AG04449 (cell line): ENCODE results near the gene UBASH3B.

Source experiments
- CTCF ChIA-PET: fragments of 350-600 bp; formaldehyde crosslinking; extraction: SDS; loops from one replicate; lab custom pipeline; 2021; ENCODE audit warnings: antibody characterized with exemption; lab: Yijun Ruan, JAX
- POLR2A ChIA-PET: fragments of 400-600, 350-600 bp; formaldehyde crosslinking; extraction: SDS; loops from one replicate; lab custom pipeline; 2020; ENCODE audit warnings: antibody characterized with exemption, inconsistent platforms; lab: Yijun Ruan, JAX
- DNase-seq: peaks from one replicate; pipeline ENCODE4 v3.0.0-alpha.2; 2010; ENCODE audit warnings: low read depth, low spot score
- H3K4me3 ChIP-seq: 2 replicates; pipeline ENCODE4 v1.5.1; 2011; ENCODE audit warnings: low read depth, mild to moderate bottlenecking, control low read depth, low read length
- CTCF ChIP-seq: IDR thresholded peaks from one replicate; pipeline ENCODE4 v1.5.1; 2011; ENCODE audit warnings: mild to moderate bottlenecking, moderate library complexity, low read length, control low read depth, inconsistent platforms; ENCODE audit not compliant: insufficient read depth; ENCODE audit errors: missing control alignments

Gene UBASH3B

GRCh38 chr11:122848186-122848585 is 192.7 kb downstream of the UBASH3B start:
- DNase-seq, result no peak
- CTCF ChIA-PET, result interaction anchor here (1.2 to 3.6 kb wide), 5 partner anchors 8 to 221 kb away, joined by 3 to 17 read pairs (median 4); no protein-coding TSS in a partner anchor
- no peak for TF ChIP-seq CTCF
- H3K4me3 ChIP-seq, result no peak overlapping the region
- POLR2A ChIA-PET, result no interaction called here

- DNase-seq, result no peak
- no peak overlapping the region for H3K4me3 ChIP-seq
- POLR2A ChIA-PET, result no interaction called here
- CTCF ChIA-PET, result interaction anchor here (1.2 to 22.4 kb wide), 7 partner anchors 12 to 270 kb away, joined by 3 to 758 read pairs (median 73); no protein-coding TSS in a partner anchor
- no peak for TF ChIP-seq CTCF
Observed at GRCh38 chr11:122850076-122850631, 194.6 kb downstream of the UBASH3B start.

- POLR2A ChIA-PET, result no interaction called here
Observed at GRCh38 chr11:122851366-122851966, 195.9 kb downstream of the UBASH3B start.

DNA sequence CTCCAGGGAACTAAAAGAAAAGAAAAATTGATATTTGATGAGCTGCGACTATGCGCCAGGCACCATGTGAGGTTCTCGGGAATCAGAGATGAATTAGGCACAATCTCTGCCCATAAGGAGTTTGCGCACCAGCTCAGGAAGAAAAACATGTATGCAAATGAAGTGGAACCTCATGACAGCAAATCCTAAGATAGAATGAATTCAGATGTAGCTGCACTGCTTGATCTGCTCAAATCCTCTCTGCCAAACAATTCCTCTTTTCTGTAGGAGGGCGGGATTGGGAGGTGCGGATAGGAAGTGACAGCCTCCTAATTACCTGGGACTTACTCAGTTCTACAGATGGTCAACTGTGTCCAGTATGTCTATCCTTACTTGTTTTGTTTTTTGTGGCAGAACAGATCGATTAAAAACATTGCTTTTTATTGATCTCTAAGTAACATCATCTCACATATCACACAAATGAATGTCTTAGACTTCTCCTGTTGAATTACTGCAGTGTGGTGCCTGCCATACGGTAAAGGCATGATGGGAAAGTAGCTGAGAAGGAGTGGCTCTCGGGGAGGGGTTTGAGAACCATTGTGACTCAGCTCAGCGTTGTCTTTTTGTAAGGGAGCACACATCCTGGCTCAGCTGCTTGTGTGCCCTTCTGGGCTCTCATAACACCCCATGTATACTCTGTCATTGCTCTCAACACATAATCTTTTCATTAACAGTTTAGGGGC is 196.7 kb downstream of the UBASH3B start:
- no peak overlapping the region for H3K4me3 ChIP-seq
- TF ChIP-seq CTCF, result no peak
- CTCF ChIA-PET, result interaction anchor here (0.6 to 22.4 kb wide), 25 partner anchors 8 to 272 kb away, joined by 3 to 758 read pairs (median 16); partner anchors contain the start of genes CRTAM and JHY
- no peak for DNase-seq
- POLR2A ChIA-PET, result interaction anchor here (0.6 kb wide), 1 partner anchor 215 kb away, joined by 5 read pairs; no protein-coding TSS in a partner anchor

More at GRCh38 chr11:122851366-122851966, 195.9 kb downstream of the UBASH3B start:
- H3K4me3 ChIP-seq, result no peak overlapping the region
- TF ChIP-seq CTCF, result no peak
- no peak for DNase-seq
- CTCF ChIA-PET, result interaction anchor here (1.1 to 22.4 kb wide), 13 partner anchors 11 to 271 kb away, joined by 3 to 758 read pairs (median 33); partner anchors contain the start of gene CRTAM

DNA sequence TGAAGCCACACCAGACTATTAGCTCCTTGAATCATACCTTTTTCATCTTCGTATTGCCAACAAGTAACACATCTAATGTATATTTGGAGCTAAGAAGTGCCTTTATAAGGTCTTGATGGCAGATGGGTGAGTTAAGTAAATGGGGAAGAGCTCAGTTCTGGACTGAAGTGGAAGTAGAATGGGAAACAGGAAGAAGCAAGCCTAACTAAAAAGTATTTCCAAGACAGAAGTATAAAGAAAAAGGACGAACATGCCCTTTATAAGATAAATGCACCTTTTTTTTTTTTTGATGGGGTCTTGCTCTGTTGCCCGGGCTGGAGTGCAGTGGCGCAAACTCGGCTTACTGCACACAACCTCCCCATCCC is 197.3 kb downstream of the UBASH3B start:
- POLR2A ChIA-PET, result interaction anchor here (0.6 kb wide), 1 partner anchor 215 kb away, joined by 5 read pairs; no protein-coding TSS in a partner anchor

More for the DNA sequence above, 197.3 kb downstream of the UBASH3B start:
- CTCF ChIA-PET, result interaction anchor here (0.6 to 22.4 kb wide), 31 partner anchors 9 to 272 kb away, joined by 3 to 758 read pairs (median 7); partner anchors contain the start of genes CRTAM and JHY
- DNase-seq, result no peak
- no peak overlapping the region for H3K4me3 ChIP-seq
- no peak for TF ChIP-seq CTCF
